Femur (tissue), 1 donor: ENCODE results near the gene KLF11.

Experiments
- DNase-seq: peaks from one replicate; pipeline ENCODE4 v3.0.0-alpha.2; 2017

KLF11 gene

GRCh38 chr2:10043256-10043905, at the start of gene KLF11:
Gene KLF11, plus strand, starts transcription at chr2:10043550. Its CDS starts 167 bp downstream, at chr2:10043717.
- peak; percentile 95 for DNase-seq

GRCh38 chr2:9994462-9994861, 48.9 kb upstream of the KLF11 start:
- DNase-seq, result no peak

DNA sequence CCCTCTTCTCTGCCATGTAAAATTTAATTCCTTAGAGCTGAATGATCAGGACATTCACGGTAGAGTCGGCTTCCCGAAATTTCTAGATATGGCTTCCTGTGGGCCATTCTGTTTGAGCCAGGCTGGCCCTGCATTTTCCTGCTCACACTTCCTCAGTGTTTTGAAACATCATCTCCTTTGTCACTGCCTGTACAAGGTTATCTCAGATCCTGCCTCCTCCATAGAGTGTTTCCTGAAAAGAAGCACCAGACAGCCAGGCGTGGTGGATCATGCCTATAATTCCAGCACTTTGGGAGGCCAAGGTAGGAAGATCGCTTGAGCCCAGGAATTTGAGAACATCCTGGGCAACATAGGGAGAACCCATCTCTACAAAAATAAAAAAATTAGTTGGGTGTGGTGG, 48.3 kb upstream of the KLF11 start:
- no peak for DNase-seq

- DNase-seq, result no peak
Observed at GRCh38 chr2:9996321-9996720, 47.0 kb upstream of the KLF11 start.

GRCh38 chr2:9997936-9998335, 45.4 kb upstream of the KLF11 start:
- DNase-seq, result no peak

GRCh38 chr2:9998916-9999654, 44.3 kb upstream of the KLF11 start:
- DNase-seq, result no peak

- DNase-seq, result no peak
Observed at GRCh38 chr2:9999693-10000092, 43.7 kb upstream of the KLF11 start.

DNA sequence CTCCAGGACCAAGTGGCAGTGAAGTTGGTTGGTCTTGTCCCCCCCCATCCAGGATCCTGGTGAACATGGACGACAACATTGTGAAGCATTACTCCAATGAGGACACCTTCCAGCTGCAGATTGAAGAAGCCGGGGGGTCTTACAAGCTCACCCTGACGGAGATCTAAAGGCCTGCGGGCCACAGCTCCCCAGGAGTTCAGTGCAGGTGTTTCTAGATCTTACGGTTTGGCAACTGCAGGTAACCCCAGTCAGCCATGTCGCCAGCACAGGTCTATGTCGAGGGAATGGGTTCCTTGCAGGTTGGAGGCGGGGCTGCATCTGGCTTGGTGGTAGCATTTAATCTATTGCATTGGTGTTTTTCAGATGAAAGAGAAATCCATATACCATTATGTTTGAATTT, 42.8 kb upstream of the KLF11 start:
- DNase-seq, result no peak

DNA sequence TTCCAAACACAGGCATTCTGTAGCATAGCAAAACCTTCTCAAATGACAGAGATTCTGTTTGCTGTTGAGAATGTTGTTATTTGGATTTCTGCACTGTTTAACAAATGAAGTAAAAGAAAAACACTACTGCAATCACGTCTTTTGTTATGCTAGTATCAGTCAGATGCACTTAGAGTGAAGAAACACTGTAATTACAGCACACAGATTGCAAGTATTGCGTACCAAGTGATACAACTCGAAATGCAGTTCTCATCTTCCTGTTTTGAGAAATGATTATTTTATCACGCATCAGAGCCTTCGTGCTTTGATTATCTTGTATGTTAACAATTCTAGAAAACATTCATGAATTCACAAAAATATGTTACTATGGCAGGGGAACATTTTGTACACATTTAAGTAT, 41.8 kb upstream of the KLF11 start:
- no peak for DNase-seq

DNA sequence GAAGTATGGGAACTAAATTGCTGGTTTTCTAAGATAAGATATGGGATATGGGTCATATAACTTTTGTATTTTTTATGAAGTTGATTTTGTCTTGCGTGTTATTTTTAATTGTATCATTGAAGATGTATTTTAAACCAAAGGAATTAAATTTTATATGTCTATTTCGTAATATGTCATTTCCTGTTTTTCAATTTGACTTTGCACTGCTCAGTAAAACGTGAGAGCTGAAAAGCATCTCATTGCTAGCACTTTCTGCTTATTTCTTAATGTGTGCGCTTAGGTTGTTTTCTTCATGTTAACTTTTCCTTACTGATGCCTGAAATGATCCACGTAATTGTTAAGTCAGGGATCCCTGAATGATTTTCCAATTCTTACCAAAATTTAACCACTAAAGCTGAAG, 41.2 kb upstream of the KLF11 start:
- no peak for DNase-seq

GRCh38 chr2:10002681-10003080, 40.7 kb upstream of the KLF11 start:
- DNase-seq, result no peak

DNA sequence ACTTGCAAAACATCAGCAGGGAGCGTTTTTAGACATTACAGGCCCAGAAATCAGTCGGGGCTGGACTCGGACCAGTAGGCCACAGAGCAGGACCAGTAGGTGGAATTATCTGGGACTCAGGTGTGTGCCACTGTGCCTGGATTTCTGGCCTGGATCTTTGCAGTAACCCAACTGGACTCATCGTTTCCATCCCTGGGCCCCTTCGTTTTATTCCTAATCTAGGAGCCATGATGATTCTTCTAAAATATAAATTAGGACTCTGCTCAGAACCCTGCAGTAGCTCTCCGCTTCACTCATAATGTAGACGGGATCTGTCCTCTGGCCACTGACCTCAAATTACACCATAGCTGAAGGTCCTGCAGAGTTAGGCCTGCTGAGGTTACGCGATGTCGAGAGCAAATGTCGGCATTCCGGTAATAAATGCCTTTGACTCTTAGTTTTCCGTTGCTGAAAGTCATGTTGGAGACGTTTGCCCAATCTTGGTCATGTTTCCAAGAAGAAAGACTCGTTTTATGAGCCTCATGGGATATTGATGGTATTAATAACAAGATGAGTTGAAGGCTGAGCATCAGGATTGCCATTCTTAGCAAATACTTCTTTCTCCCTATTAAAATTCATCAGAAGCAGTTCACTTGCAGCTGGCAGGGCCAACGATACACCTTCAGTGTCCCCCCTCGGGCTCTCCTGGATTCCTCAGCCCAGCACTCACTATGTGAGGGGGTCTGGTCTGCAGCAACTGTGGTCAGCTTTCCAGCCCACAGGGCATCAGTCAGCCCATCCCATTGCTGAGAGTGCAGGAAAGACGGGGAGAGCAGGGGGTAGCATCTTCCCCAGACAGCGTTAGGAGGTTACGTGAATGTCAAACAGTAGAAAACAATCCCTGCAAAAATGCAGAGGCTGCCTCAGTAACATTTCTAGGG, 39.9 kb upstream of the KLF11 start:
- no peak for DNase-seq

GRCh38 chr2:10004401-10004800, 38.9 kb upstream of the KLF11 start:
- no peak for DNase-seq

DNA sequence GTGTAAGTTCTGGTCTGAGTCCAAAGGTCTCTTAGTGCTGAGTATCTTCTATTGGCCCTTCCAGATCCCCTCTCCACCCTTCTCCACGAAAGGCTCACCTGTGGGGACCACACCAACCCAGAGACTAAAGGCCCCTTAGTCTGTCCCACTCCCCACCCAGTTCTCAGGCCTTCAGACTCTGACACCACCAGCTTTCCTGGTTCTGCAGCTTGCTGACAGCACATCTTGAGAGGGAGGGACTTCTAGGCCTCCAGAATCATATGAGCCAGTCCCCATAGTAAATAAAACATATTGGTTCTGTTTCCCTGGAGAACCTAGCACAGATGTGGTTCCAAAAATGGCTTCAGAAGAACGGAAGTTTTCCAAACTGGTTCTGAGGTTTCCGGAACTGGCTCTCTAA, 38.5 kb upstream of the KLF11 start:
- no peak for DNase-seq

DNA sequence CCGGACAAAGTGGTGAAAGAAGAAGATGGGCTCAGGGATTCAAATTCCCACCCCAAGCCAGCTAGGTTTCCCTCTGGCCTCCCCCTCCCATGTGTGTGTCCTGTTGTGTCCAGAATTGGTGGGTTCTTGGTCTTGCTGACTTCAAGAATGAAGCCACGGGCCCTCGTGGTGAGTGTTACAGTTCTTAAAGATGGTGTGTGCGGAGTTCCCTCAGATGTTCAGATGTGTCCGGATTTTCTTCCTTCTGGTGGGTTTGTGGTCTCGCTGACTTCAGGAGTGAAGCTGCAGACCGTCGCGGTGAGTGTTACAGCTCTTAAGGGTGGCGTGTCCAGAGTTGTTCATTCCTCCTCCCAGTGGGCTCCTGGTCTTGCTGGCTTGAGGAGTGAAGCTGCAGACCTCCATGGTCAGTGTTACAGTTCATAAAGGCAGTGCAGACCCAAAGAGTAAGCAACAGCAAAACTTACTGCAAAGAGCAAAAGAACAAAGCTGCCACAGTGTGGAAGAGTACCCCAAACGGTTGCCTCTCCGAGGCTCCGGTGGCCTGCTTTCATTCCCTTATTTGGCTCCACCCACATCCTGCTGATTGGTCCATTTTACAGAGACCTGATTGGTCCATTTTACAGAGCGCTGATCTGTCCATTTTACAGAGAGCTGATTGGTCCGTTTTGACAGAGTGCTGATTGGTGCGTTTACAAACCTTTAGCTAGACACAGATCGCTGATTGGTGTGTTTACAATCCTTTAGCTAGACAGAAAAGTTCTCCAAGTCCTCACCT, 37.7 kb upstream of the KLF11 start:
- DNase-seq, result no peak

DNA sequence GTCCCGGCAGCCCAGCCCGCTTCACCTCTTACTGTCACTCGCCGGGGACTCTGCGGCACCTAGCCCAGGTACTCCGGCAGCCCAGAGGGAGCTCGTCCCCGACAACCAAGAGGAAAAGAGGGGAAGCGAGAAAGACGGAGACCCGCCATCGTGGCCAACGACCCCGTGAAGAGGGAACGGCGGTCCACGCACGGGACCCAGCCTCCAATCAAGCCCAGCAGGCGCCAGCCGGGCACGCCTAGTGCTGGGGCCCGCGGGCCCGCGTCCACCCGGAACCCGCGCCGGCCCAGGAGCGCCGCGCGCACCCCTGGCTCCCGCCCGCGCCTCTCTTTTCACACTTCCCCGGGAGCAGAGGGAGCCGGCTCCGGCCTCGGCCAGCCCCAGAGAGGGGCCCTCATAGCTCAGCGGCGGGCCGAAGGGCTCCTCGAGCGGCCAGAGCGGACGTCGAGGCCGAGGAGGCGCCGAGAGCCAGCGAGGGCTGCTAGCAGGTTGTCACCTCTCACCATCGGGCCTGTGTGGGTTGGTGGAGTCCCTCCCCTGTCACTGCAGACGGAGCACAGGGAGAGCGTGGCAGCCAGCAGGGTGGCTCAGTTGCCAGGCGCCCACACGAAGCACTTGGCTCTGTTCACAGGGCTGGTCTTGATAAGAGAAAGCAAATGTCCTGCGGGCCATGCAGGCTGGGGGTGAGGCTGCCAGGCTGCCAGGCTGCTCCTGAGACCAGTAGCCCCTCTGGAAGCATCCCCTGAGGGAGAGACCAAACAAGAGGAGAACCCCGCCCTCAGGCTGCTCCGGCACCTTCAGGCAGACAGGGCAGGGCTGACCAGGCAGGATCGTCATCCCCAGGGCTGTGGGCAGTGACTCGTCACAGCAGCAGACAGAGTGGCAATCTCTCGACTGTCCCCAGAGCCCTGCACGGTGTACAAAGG, 36.9 kb upstream of the KLF11 start:
- no peak for DNase-seq

GRCh38 chr2:10007435-10007834, 35.9 kb upstream of the KLF11 start:
- no peak for DNase-seq

GRCh38 chr2:10007921-10008808, 35.2 kb upstream of the KLF11 start:
- DNase-seq, result peak; percentile 54

- no peak for DNase-seq
Observed at GRCh38 chr2:10008809-10009176, 34.6 kb upstream of the KLF11 start.

- no peak for DNase-seq
Observed at GRCh38 chr2:10009271-10009810, 34.0 kb upstream of the KLF11 start.
